Muscle of leg (tissue), 9 donors: ENCODE results near the gene DIS3L2. TPM values are rescaled to one million over a fixed set of nuclear protein-coding genes. Genes with fewer than 3 reads are reported as not detected.

Source experiments
- polyA plus RNA-seq, 8 donors: library from polyadenylated mRNA; unstranded; fragments of 120-200 nt; gene quantifications; one replicate each; pipeline versions ENCODE4 v1.2.1 to v1.2.3, GENCODE V29; 2013; ENCODE audit warnings: inconsistent platforms in 1 of 8, low replicate concordance in 1 of 8; ENCODE audit not compliant: insufficient read length in 8 of 8, insufficient read depth in 1 of 8
- total RNA-seq: library from RNA; stranded (reverse); fragments of 120-200 nt; gene quantifications from one replicate; pipeline ENCODE4 v1.2.4, GENCODE V29; 2013

Gene DIS3L2
- total and polyA plus RNA-seq, 9 donors, result 19.3 to 29.8 (median 24.3) TPM

Other genes with a start within 250 kb of the DIS3L2 start
- gene PDE6D, start 180.4 kb upstream of the DIS3L2 start, total RNA-seq, result 20.3 TPM
- 10 to 100 TPM; 17.4 to 23.6 (median 20.8) TPM for gene PDE6D, start 180.4 kb upstream of the DIS3L2 start, polyA plus RNA-seq
- gene COPS7B, start 175.3 kb upstream of the DIS3L2 start, total RNA-seq, result 21.6 TPM
- 10 to 100 TPM; 33.9 to 42.2 (median 39.5) TPM for gene COPS7B, start 175.3 kb upstream of the DIS3L2 start, polyA plus RNA-seq
- 1.5 TPM for gene NPPC, start 35.3 kb upstream of the DIS3L2 start, total RNA-seq
- 10 to 100 TPM in 1 of 8 donors, 1 to 10 TPM in 7; 2.1 to 17.3 (median 4.9) TPM for gene NPPC, start 35.3 kb upstream of the DIS3L2 start, polyA plus RNA-seq